Myocyte (in vitro differentiated cells): Measurements from ENCODE around the gene SLC39A2. TPM values are rescaled to one million over a fixed set of nuclear protein-coding genes. Genes with fewer than 3 reads are reported as not detected.
A peak's percentile ranks its signal among the peaks of the same experiment; 100 is the strongest.
"Not testable (repeated sequence)": the region's sequence is repeated elsewhere in the genome, so short reads cannot be mapped to it uniquely, and the experiment has no call there.

ENCODE experiments used
- DNase-seq: peaks from one replicate; pipeline ENCODE4 v3.0.0-alpha.2; 2012; ENCODE audit warnings: low read depth
- total RNA-seq: library from RNA; depleted of rRNA; stranded (reverse); fragments of >200 nt; gene quantifications from 2 replicates; pipeline ENCODE4 v1.2.3, GENCODE V29; 2014

Gene SLC39A2
- total RNA-seq, 1 donor from 2014 or later, result not detected

GRCh38 chr14:21024585-21025370 lies 25.7 kb downstream of the SLC39A2 start, which contains the start of gene NDRG2:
TSS of gene NDRG2 (minus strand) at chr14:21025061. CDS start at chr14:21023315, 1,746 bp downstream.
- peak; percentile 65 for DNase-seq

- DNase-seq, result peak; percentile 50
Measured at GRCh38 chr14:21025371-21026273, 26.5 kb downstream of the SLC39A2 start.

GRCh38 chr14:21026274-21026987 lies 27.3 kb downstream of the SLC39A2 start:
- DNase-seq, result no peak

- peak; percentile 47 for DNase-seq
Measured at GRCh38 chr14:21026988-21027315, 27.9 kb downstream of the SLC39A2 start.

- DNase-seq, result no peak
Measured at GRCh38 chr14:21029917-21030316, 30.8 kb downstream of the SLC39A2 start, which contains the start of gene TPPP2. TSS of gene TPPP2 (plus strand) at chr14:21030217. CDS start at chr14:21030582, 365 bp downstream.

- no peak for DNase-seq
Measured at GRCh38 chr14:21030531-21030930, 31.4 kb downstream of the SLC39A2 start.

GRCh38 chr14:21032326-21033132 lies 33.4 kb downstream of the SLC39A2 start:
- no peak for DNase-seq

GRCh38 chr14:21033133-21033698 lies 34.1 kb downstream of the SLC39A2 start:
- no peak for DNase-seq

- no peak for DNase-seq
Measured at GRCh38 chr14:21034707-21035106, 35.6 kb downstream of the SLC39A2 start, which contains the start of gene RNASE13. TSS of gene RNASE13 (minus strand) at chr14:21034807. CDS start at chr14:21034288, 519 bp downstream.

- peak; percentile 90 for DNase-seq
Measured at GRCh38 chr14:21036751-21037150, 37.7 kb downstream of the SLC39A2 start.

GRCh38 chr14:21037156-21037555 lies 38.1 kb downstream of the SLC39A2 start:
- DNase-seq, result peak; percentile 38

- peak; percentile 98 for DNase-seq
Measured at GRCh38 chr14:21038441-21039422, 39.6 kb downstream of the SLC39A2 start.

GRCh38 chr14:21039585-21040369 lies 40.7 kb downstream of the SLC39A2 start:
- peak; percentile 92 for DNase-seq

GRCh38 chr14:21040370-21040925 lies 41.4 kb downstream of the SLC39A2 start:
- DNase-seq, result no peak

GRCh38 chr14:21040941-21041340 lies 41.8 kb downstream of the SLC39A2 start:
- DNase-seq, result not testable (repeated sequence)

- DNase-seq, result peak; percentile 76
Measured at GRCh38 chr14:21041676-21042433, 42.8 kb downstream of the SLC39A2 start, which contains the start of gene RNASE7. TSS of gene RNASE7 (plus strand) at chr14:21042362. CDS start at chr14:21042993, 631 bp downstream.

GRCh38 chr14:21042918-21043317 lies 43.8 kb downstream of the SLC39A2 start:
- DNase-seq, result peak; percentile 76
